GM19025 (cell line): ENCODE results near the gene ISCU.
"Not testable (repeated sequence)": the region's sequence is repeated elsewhere in the genome, so short reads cannot be mapped to it uniquely, and the experiment has no call there.

Source experiments
- ATAC-seq: cut with Tn5 transposase; IDR thresholded peaks from one replicate; pipeline ENCODE4 v1.9.1; 2021; ENCODE audit warnings: mild to moderate bottlenecking, low read depth, moderate library complexity; ENCODE audit not compliant: unreplicated experiment

Gene ISCU

GRCh38 chr12:108542320-108542719 is 20.1 kb upstream of the ISCU start:
- ATAC-seq = no peak

- no peak for ATAC-seq
Measured at GRCh38 chr12:108543652-108544051, 18.7 kb upstream of the ISCU start.

GRCh38 chr12:108547686-108548085 is 14.7 kb upstream of the ISCU start:
- no peak for ATAC-seq

- no peak for ATAC-seq
Measured at GRCh38 chr12:108548954-108549521, 13.4 kb upstream of the ISCU start.

- no peak for ATAC-seq
Measured at GRCh38 chr12:108551535-108551934, 10.9 kb upstream of the ISCU start.

- ATAC-seq = no peak
Measured at GRCh38 chr12:108553799-108554198, 8.6 kb upstream of the ISCU start.

- not testable (repeated sequence) for ATAC-seq
Measured at GRCh38 chr12:108555383-108555782, 7.0 kb upstream of the ISCU start.

- ATAC-seq = no peak
Measured at GRCh38 chr12:108559007-108559655, 3.3 kb upstream of the ISCU start.

GRCh38 chr12:108559748-108560147 is 2.6 kb upstream of the ISCU start:
- ATAC-seq = no peak

GRCh38 chr12:108560321-108560721 is 2.1 kb upstream of the ISCU start:
- no peak for ATAC-seq

GRCh38 chr12:108560752-108561719 is 1.4 kb upstream of the ISCU start, which contains the start of gene SART3:
SART3 (minus strand) TSS chr12:108561173; CDS start chr12:108561154, 19 bp downstream.
- peak; percentile 30 for ATAC-seq

- no peak for ATAC-seq
Measured at GRCh38 chr12:108561852-108562347, 496 bp upstream of the ISCU start.

GRCh38 chr12:108563136-108563803 is 874 bp downstream of the ISCU start:
- ATAC-seq = no peak

- no peak for ATAC-seq
Measured at GRCh38 chr12:108563804-108564151, 1.4 kb downstream of the ISCU start.

- ATAC-seq = no peak
Measured at GRCh38 chr12:108564724-108565123, 2.3 kb downstream of the ISCU start.

- no peak for ATAC-seq
Measured at GRCh38 chr12:108565146-108565545, 2.8 kb downstream of the ISCU start.

- no peak for ATAC-seq
Measured at GRCh38 chr12:108565976-108566375, 3.6 kb downstream of the ISCU start.

- ATAC-seq = no peak
Measured at GRCh38 chr12:108566452-108566851, 4.1 kb downstream of the ISCU start.

- ATAC-seq = no peak
Measured at GRCh38 chr12:108567406-108568337, 5.3 kb downstream of the ISCU start.
